ENCODE results near the gene SBK3.
A peak's percentile ranks its signal among the peaks of the same experiment; 100 is the strongest.

Gene SBK3

DNA sequence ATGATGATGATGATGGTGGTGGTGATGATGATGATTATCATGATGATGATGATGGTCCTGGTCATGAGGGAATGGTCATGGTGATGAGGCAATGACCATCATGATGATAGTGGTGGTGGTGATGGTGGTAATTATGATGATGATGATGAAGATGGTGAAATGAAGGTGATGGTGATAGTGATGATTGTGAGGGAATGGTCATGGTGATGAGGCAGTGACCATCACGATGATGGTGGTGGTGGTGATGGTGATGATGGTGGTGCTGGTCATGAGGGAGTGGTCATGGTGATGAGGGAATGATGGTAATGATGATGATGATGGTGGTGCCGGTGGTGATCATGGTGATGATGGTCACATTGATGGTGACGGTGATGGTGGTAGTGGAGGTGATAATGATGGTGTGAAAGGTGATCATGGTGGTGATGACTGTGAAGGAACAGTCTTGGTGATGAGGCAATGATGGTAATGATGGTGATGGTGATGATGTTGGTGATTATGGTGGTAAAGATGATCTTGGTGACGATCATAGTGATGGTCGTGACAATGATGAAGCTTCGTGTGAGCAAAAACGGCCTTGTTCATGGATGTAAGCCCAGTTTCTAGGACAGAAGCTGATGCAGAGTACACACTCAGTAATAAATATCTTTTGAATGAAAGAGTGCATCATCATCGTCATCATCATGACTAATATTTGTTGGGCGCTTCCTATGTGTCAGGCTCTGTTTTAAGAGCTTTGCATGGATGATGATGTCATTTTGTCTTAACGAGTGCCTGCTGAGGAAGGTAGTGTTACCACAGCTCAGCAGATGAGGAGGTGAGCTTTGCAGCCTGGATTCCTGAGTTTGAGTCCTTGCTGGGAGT is 25.7 kb downstream of the SBK3 start:
- ChIA-PET CTCF (no interaction called here), POLR2A (no interaction called here)
- Histone ChIP-seq H3K4me3 (ENCODE audit: control insufficient read depth in 1 of 7, extremely low read depth in 1 of 7, insufficient read depth in 4 of 7, low read depth in 2 of 7, low read length in 6 of 7) (no peak overlapping the region), H3K4me1 (ENCODE audit: control extremely low read depth in 1 of 4, control insufficient read depth in 4 of 4, insufficient read depth in 4 of 4, low read length in 3 of 4) (peaks cover 0 to 7% (median 4%) of the 10 kb centered on the region in 4 experiments), H3K36me3 (ENCODE audit: control insufficient read depth in 4 of 4, insufficient read depth in 4 of 4, low read length in 3 of 4) (no peaks in the 10 kb centered on the region), H3K27ac (ENCODE audit: insufficient read depth in 1 of 2, low read depth in 1 of 2, low read length in 2 of 2, poor library complexity in 1 of 2, severe bottlenecking in 2 of 2) (no peak overlapping the region), H3K9me3 (ENCODE audit: control extremely low read depth in 1 of 5, control insufficient read depth in 4 of 5, insufficient read depth in 2 of 5, low read depth in 1 of 5, low read length in 4 of 5) (no peaks in the 10 kb centered on the region), H3K27me3 (replicated peaks in 2 of 5; ENCODE audit: control insufficient read depth in 4 of 5, insufficient read depth in 5 of 5, low read length in 4 of 5) (no peaks in the 10 kb centered on the region)
- WGBS (ENCODE audit: insufficient coverage), result 93% methylated on average over 9 of the region's 10 CpGs
- peak; percentile 12 to 60 (median 43) for DNase-seq

DNA sequence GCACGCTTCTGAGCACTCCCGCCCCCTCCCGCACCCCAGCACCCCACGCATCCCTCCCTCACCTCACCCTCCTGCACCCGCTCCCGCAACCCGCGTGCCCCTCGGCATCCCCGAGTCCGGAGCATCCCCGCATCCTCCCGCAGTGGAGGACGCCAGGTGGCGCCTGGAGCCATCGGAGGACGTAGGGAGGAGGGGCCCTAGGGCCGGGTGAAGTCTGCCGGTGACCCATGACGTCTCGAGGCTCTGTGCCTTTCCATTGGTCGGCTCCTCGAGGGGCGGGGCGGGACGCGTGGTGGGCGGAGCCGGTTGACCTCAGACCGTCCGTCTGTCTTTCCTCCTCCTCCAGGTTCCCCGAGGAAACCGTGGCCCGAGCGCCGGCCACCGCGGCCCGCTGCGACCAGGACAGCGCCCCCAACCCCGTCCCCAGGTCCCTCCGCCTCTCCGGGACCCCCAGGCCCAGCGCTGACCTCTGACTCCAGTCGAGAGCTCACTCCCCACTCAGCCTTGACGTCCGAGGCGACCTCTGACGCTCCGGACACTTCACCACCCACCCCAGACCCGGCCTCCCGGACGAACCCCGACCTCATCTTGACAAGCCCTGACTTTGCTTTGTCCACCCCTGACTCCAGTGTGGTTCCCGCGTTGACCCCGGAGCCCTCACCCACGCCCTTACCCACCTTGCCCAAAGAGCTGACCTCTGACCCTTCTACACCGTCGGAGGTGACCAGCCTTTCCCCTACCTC is 28.3 kb downstream of the SBK3 start:
- Histone ChIP-seq H3K4me1 (ENCODE audit: control extremely low read depth in 1 of 4, control insufficient read depth in 4 of 4, insufficient read depth in 4 of 4, low read length in 3 of 4) (peaks cover 0 to 7% (median 4%) of the 10 kb centered on the region in 4 experiments), H3K9me3 (ENCODE audit: control extremely low read depth in 1 of 5, control insufficient read depth in 4 of 5, insufficient read depth in 2 of 5, low read depth in 1 of 5, low read length in 4 of 5) (no peaks in the 10 kb centered on the region), H3K27me3 (replicated peaks in 2 of 5; ENCODE audit: control insufficient read depth in 4 of 5, insufficient read depth in 5 of 5, low read length in 4 of 5) (no peaks in the 10 kb centered on the region), H3K4me3 (ENCODE audit: control insufficient read depth in 1 of 7, extremely low read depth in 1 of 7, insufficient read depth in 4 of 7, low read depth in 2 of 7, low read length in 6 of 7) (peak overlapping the region in 6 of 7 experiments; percentile 27 to 79 (median 64)), H3K36me3 (ENCODE audit: control insufficient read depth in 4 of 4, insufficient read depth in 4 of 4, low read length in 3 of 4) (no peaks in the 10 kb centered on the region), H3K27ac (ENCODE audit: insufficient read depth in 1 of 2, low read depth in 1 of 2, low read length in 2 of 2, poor library complexity in 1 of 2, severe bottlenecking in 2 of 2) (peak overlapping the region; percentile 6 to 79)
- POLR2A ChIA-PET, result no interaction called here
- WGBS (ENCODE audit: insufficient coverage), result 12% methylated on average over 41 of the region's 61 CpGs
- DNase-seq, result peak; percentile 90 to 93 (median 90)
- CTCF ChIA-PET, result interaction anchor here (1.0 to 6.2 kb wide), 8 partner anchors 10 to 116 kb away, joined by 3 to 53 read pairs (median 6); partner anchors contain the start of gene ZNF865

GRCh38 chr19:55508120-55508519 is 37.2 kb downstream of the SBK3 start:
- peaks cover 0 to 10% (median 6%) of the 10 kb centered on the region in 4 experiments for H3K4me1 ChIP-seq (ENCODE audit: control extremely low read depth in 1 of 4, control insufficient read depth in 4 of 4, insufficient read depth in 4 of 4, low read length in 3 of 4)
- H3K27me3 ChIP-seq (replicated peaks in 2 of 5; ENCODE audit: control insufficient read depth in 4 of 5, insufficient read depth in 5 of 5, low read length in 4 of 5), result peaks cover 0 to 2% (median 0%) of the 10 kb centered on the region in 5 experiments
- H3K9me3 ChIP-seq (ENCODE audit: control extremely low read depth in 1 of 5, control insufficient read depth in 4 of 5, insufficient read depth in 2 of 5, low read depth in 1 of 5, low read length in 4 of 5), result no peaks in the 10 kb centered on the region
- ChIA-PET CTCF (interaction anchor here (0.8 to 1.8 kb wide), 4 partner anchors 41 to 213 kb away, joined by 4 to 6 read pairs (median 4); no protein-coding TSS in a partner anchor), POLR2A (no interaction called here)
- no peak overlapping the region for H3K27ac ChIP-seq (ENCODE audit: insufficient read depth in 1 of 2, low read depth in 1 of 2, low read length in 2 of 2, poor library complexity in 1 of 2, severe bottlenecking in 2 of 2)
- DNase-seq, result no peak
- no peaks in the 10 kb centered on the region for H3K36me3 ChIP-seq (ENCODE audit: control insufficient read depth in 4 of 4, insufficient read depth in 4 of 4, low read length in 3 of 4)
- H3K4me3 ChIP-seq (ENCODE audit: control insufficient read depth in 1 of 7, extremely low read depth in 1 of 7, insufficient read depth in 4 of 7, low read depth in 2 of 7, low read length in 6 of 7), result no peak overlapping the region
- WGBS (ENCODE audit: insufficient coverage), result 77% methylated on average over 7 of the region's 10 CpGs

- H3K4me1 ChIP-seq (ENCODE audit: control extremely low read depth in 1 of 4, control insufficient read depth in 4 of 4, insufficient read depth in 4 of 4, low read length in 3 of 4), result peaks cover 0 to 10% (median 6%) of the 10 kb centered on the region in 4 experiments
- no peak overlapping the region for H3K27ac ChIP-seq (ENCODE audit: insufficient read depth in 1 of 2, low read depth in 1 of 2, low read length in 2 of 2, poor library complexity in 1 of 2, severe bottlenecking in 2 of 2)
- DNase-seq, result no peak
- ChIA-PET CTCF (interaction anchor here (0.8 to 3.4 kb wide), 12 partner anchors 9 to 364 kb away, joined by 3 to 37 read pairs (median 6); partner anchors contain the start of gene ZNF865), POLR2A (interaction anchor here (1.0 kb wide), 1 partner anchor 28 kb away, joined by 3 read pairs; no protein-coding TSS in a partner anchor)
- peaks cover 0 to 4% (median 0%) of the 10 kb centered on the region in 5 experiments for H3K9me3 ChIP-seq (ENCODE audit: control extremely low read depth in 1 of 5, control insufficient read depth in 4 of 5, insufficient read depth in 2 of 5, low read depth in 1 of 5, low read length in 4 of 5)
- H3K36me3 ChIP-seq (ENCODE audit: control insufficient read depth in 4 of 4, insufficient read depth in 4 of 4, low read length in 3 of 4), result no peaks in the 10 kb centered on the region
- peaks cover 0 to 2% (median 0%) of the 10 kb centered on the region in 5 experiments for H3K27me3 ChIP-seq (replicated peaks in 2 of 5; ENCODE audit: control insufficient read depth in 4 of 5, insufficient read depth in 5 of 5, low read length in 4 of 5)
- H3K4me3 ChIP-seq (ENCODE audit: control insufficient read depth in 1 of 7, extremely low read depth in 1 of 7, insufficient read depth in 4 of 7, low read depth in 2 of 7, low read length in 6 of 7), result no peak overlapping the region
- WGBS (ENCODE audit: insufficient coverage), result 93% methylated on average over 11 of the region's 11 CpGs
Measured at GRCh38 chr19:55504981-55505380, 40.4 kb downstream of the SBK3 start.

DNA sequence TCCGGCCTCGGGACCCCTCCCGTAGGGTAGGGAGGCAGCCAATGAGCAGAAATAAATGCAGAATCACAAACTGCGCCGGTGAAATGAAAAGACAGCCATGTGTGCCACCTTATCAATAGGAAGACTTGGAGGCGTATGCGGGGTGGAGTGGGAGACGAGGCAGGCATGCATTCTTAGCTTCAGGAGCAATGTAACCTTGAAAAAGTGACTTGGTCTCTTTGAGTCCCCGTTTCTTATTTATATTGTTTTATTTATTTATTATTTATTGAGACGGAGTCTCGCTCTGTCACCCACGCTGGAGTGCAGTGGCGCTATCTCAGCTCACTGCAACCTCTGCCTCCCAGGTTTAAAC is 41.1 kb downstream of the SBK3 start:
- DNase-seq, result no peak
- ChIA-PET POLR2A (interaction anchor here (0.5 to 1.0 kb wide), 3 partner anchors 27 to 878 kb away, joined by 3 to 4 read pairs (median 4); no protein-coding TSS in a partner anchor), CTCF (interaction anchor here (0.6 to 3.4 kb wide), 26 partner anchors 9 to 363 kb away, joined by 3 to 37 read pairs (median 5); partner anchors contain the start of genes NAT14, TMEM238, ZNF628 and ZNF865)
- H3K4me3 ChIP-seq (ENCODE audit: control insufficient read depth in 1 of 7, extremely low read depth in 1 of 7, insufficient read depth in 4 of 7, low read depth in 2 of 7, low read length in 6 of 7), result peak overlapping the region in 4 of 7 experiments; percentile 54 to 76 (median 61)
- peaks cover 0 to 2% (median 0%) of the 10 kb centered on the region in 5 experiments for H3K27me3 ChIP-seq (replicated peaks in 2 of 5; ENCODE audit: control insufficient read depth in 4 of 5, insufficient read depth in 5 of 5, low read length in 4 of 5)
- 28% methylated on average over 12 of the region's 13 CpGs for WGBS (ENCODE audit: insufficient coverage)
- H3K4me1 ChIP-seq (ENCODE audit: control extremely low read depth in 1 of 4, control insufficient read depth in 4 of 4, insufficient read depth in 4 of 4, low read length in 3 of 4), result peaks cover 0 to 10% (median 6%) of the 10 kb centered on the region in 4 experiments
- peaks cover 0 to 4% (median 0%) of the 10 kb centered on the region in 5 experiments for H3K9me3 ChIP-seq (ENCODE audit: control extremely low read depth in 1 of 5, control insufficient read depth in 4 of 5, insufficient read depth in 2 of 5, low read depth in 1 of 5, low read length in 4 of 5)
- H3K36me3 ChIP-seq (ENCODE audit: control insufficient read depth in 4 of 4, insufficient read depth in 4 of 4, low read length in 3 of 4), result no peaks in the 10 kb centered on the region
- no peak overlapping the region for H3K27ac ChIP-seq (ENCODE audit: insufficient read depth in 1 of 2, low read depth in 1 of 2, low read length in 2 of 2, poor library complexity in 1 of 2, severe bottlenecking in 2 of 2)

DNA sequence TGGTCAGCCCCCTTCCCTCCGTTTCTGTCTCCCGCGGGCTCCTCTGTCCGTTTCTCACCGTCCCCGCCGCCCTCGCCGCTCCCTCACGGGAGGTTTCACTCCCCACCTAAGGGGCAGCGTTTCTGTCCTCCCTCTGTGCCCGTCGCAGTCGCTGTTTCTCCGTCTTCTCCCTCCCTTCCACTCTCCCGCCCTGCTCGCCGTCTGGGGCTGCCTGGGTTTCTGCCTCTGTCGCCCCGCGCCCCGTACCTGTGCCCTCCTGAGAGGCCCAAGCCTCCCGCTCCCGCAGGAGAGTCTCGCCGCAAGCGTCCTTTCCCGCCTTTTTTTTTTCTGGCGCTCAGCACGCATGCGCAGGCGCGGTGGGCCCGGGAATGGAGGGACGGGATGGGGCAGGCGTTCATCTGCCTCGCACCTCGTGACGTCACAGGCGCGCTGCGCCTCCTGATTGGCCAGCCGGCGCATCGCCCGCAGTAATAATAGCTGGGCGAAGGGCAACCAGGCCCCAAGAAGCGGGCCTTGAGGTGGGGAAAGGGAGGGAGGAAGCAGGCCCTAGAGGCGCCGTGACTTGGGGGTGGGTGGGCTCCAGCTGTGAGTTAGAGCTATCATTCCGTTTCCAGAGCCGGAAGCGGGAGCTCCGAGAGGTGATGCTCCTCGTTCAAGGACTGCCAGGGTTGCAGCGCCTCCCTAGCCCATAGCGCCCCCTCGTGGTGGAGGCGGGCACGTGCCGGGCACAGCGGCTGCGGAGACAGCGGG is 41.7 kb downstream of the SBK3 start:
- H3K4me3 ChIP-seq (ENCODE audit: control insufficient read depth in 1 of 7, extremely low read depth in 1 of 7, insufficient read depth in 4 of 7, low read depth in 2 of 7, low read length in 6 of 7), result peak overlapping the region in 6 of 7 experiments; percentile 37 to 76 (median 56)
- POLR2A ChIA-PET, result interaction anchor here (0.5 to 1.0 kb wide), 3 partner anchors 27 to 878 kb away, joined by 3 to 4 read pairs (median 4); no protein-coding TSS in a partner anchor
- WGBS (ENCODE audit: insufficient coverage), result 14% methylated on average over 46 of the region's 64 CpGs
- peak; percentile 92 to 94 (median 93) for DNase-seq
- H3K36me3 ChIP-seq (ENCODE audit: control insufficient read depth in 4 of 4, insufficient read depth in 4 of 4, low read length in 3 of 4), result no peaks in the 10 kb centered on the region
- peak overlapping the region in 1 of 2 experiments; percentile 14 for H3K27ac ChIP-seq (ENCODE audit: insufficient read depth in 1 of 2, low read depth in 1 of 2, low read length in 2 of 2, poor library complexity in 1 of 2, severe bottlenecking in 2 of 2)
- H3K4me1 ChIP-seq (ENCODE audit: control extremely low read depth in 1 of 4, control insufficient read depth in 4 of 4, insufficient read depth in 4 of 4, low read length in 3 of 4), result peaks cover 0 to 10% (median 7%) of the 10 kb centered on the region in 4 experiments
- CTCF ChIA-PET, result interaction anchor here (0.7 to 3.4 kb wide), 28 partner anchors 9 to 623 kb away, joined by 3 to 37 read pairs (median 4); partner anchors contain the start of genes ISOC2, NAT14, TMEM238 and ZNF628
- peaks cover 0 to 2% (median 0%) of the 10 kb centered on the region in 5 experiments for H3K27me3 ChIP-seq (replicated peaks in 2 of 5; ENCODE audit: control insufficient read depth in 4 of 5, insufficient read depth in 5 of 5, low read length in 4 of 5)
- peaks cover 0 to 4% (median 0%) of the 10 kb centered on the region in 5 experiments for H3K9me3 ChIP-seq (ENCODE audit: control extremely low read depth in 1 of 5, control insufficient read depth in 4 of 5, insufficient read depth in 2 of 5, low read depth in 1 of 5, low read length in 4 of 5)

Measured in common myeloid progenitor, CD34-positive (primary cell).